ENCODE results near the gene MINK1.
A peak's percentile ranks its signal among the peaks of the same experiment; 100 is the strongest.

The MINK1 gene

GRCh38 chr17:4788807-4789700 is 44.1 kb upstream of the MINK1 start, which contains the start of gene GLTPD2:
Gene GLTPD2, plus strand, starts transcription at chr17:4788964. Its CDS starts 48 bp downstream, at chr17:4789012.
- H3K4me3 ChIP-seq (ENCODE audit: low read depth, low read length) = peak within 1 kb of the TSS; percentile 46
- no peak for TF ChIP-seq MYC (IDR thresholded peaks at IDR 0.05; ENCODE audit: low read depth, low read length)
- no peak for DNase-seq (ENCODE audit: low read depth)

- no peak for DNase-seq (ENCODE audit: low read depth)
- TF ChIP-seq CTCF (IDR thresholded peaks at IDR 0.05; ENCODE audit: low read depth, low read length) = no peak
- TF ChIP-seq MAX (IDR thresholded peaks at IDR 0.05; ENCODE audit: low read depth, low read length) = no peak
- no peak for TF ChIP-seq POLR2A (IDR thresholded peaks at IDR 0.05; ENCODE audit: extremely low read depth, insufficient read length)
- no peak for TF ChIP-seq MYC (IDR thresholded peaks at IDR 0.05; ENCODE audit: low read depth, low read length)
- H3K4me3 ChIP-seq (ENCODE audit: low read depth, low read length) = peak overlapping the region; percentile 46
Measured at GRCh38 chr17:4789701-4789950, 43.5 kb upstream of the MINK1 start.

- peak; percentile 49; the same call in 1 of the 2 replicates for TF ChIP-seq MAX (IDR thresholded peaks at IDR 0.05; ENCODE audit: low read depth, low read length)
- TF ChIP-seq CTCF (IDR thresholded peaks at IDR 0.05; ENCODE audit: low read depth, low read length) = peak; percentile 30
- TF ChIP-seq POLR2A (IDR thresholded peaks at IDR 0.05; ENCODE audit: extremely low read depth, insufficient read length) = peak; percentile 35
- peak; percentile 67 for TF ChIP-seq MYC (IDR thresholded peaks at IDR 0.05; ENCODE audit: low read depth, low read length)
- peak; percentile 86 for DNase-seq (ENCODE audit: low read depth)
- peak overlapping the region; percentile 50 for H3K4me3 ChIP-seq (ENCODE audit: low read depth, low read length)
Measured at GRCh38 chr17:4789951-4790704, 43.0 kb upstream of the MINK1 start.

GRCh38 chr17:4790705-4791088 is 42.4 kb upstream of the MINK1 start:
- no peak for TF ChIP-seq MYC (IDR thresholded peaks at IDR 0.05; ENCODE audit: low read depth, low read length)
- TF ChIP-seq POLR2A (IDR thresholded peaks at IDR 0.05; ENCODE audit: extremely low read depth, insufficient read length) = no peak
- no peak; the same call in 1 of the 2 replicates for TF ChIP-seq MAX (IDR thresholded peaks at IDR 0.05; ENCODE audit: low read depth, low read length)
- no peak for TF ChIP-seq CTCF (IDR thresholded peaks at IDR 0.05; ENCODE audit: low read depth, low read length)
- no peak for DNase-seq (ENCODE audit: low read depth)

GRCh38 chr17:4795168-4795567 is 38.0 kb upstream of the MINK1 start:
- H3K4me3 ChIP-seq (ENCODE audit: low read depth, low read length) = no peak overlapping the region
- TF ChIP-seq CTCF (IDR thresholded peaks at IDR 0.05; ENCODE audit: low read depth, low read length) = no peak
- no peak for TF ChIP-seq MAX (IDR thresholded peaks at IDR 0.05; ENCODE audit: low read depth, low read length)
- TF ChIP-seq MYC (IDR thresholded peaks at IDR 0.05; ENCODE audit: low read depth, low read length) = no peak
- TF ChIP-seq POLR2A (IDR thresholded peaks at IDR 0.05; ENCODE audit: extremely low read depth, insufficient read length) = no peak
- no peak for DNase-seq (ENCODE audit: low read depth)

More at GRCh38 chr17:4790705-4791088, 42.4 kb upstream of the MINK1 start:
- H3K4me3 ChIP-seq (ENCODE audit: low read depth, low read length) = peak overlapping the region; percentile 50

GRCh38 chr17:4796552-4796920 is 36.6 kb upstream of the MINK1 start:
- TF ChIP-seq MYC (IDR thresholded peaks at IDR 0.05; ENCODE audit: low read depth, low read length) = no peak
- TF ChIP-seq MAX (IDR thresholded peaks at IDR 0.05; ENCODE audit: low read depth, low read length) = no peak
- no peak for TF ChIP-seq CTCF (IDR thresholded peaks at IDR 0.05; ENCODE audit: low read depth, low read length)
- TF ChIP-seq POLR2A (IDR thresholded peaks at IDR 0.05; ENCODE audit: extremely low read depth, insufficient read length) = no peak
- peak; percentile 31 for DNase-seq (ENCODE audit: low read depth)
- H3K4me3 ChIP-seq (ENCODE audit: low read depth, low read length) = peak overlapping the region; percentile 98

Measured in NB4 (cell line).